ENCODE measurements around the gene C18orf54. TPM values are rescaled to one million over a fixed set of nuclear protein-coding genes. Genes with fewer than 3 reads are reported as not detected.
A peak's percentile ranks its signal among the peaks of the same experiment; 100 is the strongest.

Gene C18orf54
- total and polyA plus RNA-seq, 2 of the 4 experiments (the other 2 are of a cell fraction) = 2.2 to 3.0 TPM

- no peaks in the 10 kb centered on the region for H4K20me1 ChIP-seq (ENCODE audit: insufficient read depth, low read length)
- no peak overlapping the region for H3K4me2 ChIP-seq (ENCODE audit: low read depth, low read length)
- CTCF ChIA-PET = interaction anchor here (0.8 to 1.5 kb wide), 4 partner anchors 9 to 62 kb away, joined by 3 to 4 read pairs (median 4); partner anchors contain the start of genes C18orf54 and STARD6
- no peaks in the 10 kb centered on the region for H3K9me1 ChIP-seq (ENCODE audit: insufficient read depth, low read length)
- H2BK15ac ChIP-seq (ENCODE audit: low read depth, low read length) = no peak overlapping the region
- intact Hi-C loops (cut with micrococcal nuclease) = loop anchor here (1.0 to 5.0 kb wide), 2 partner anchors 279 to 590 kb away; no protein-coding TSS in a partner anchor
- POLR2A ChIA-PET (ENCODE audit: unreplicated experiment) = no interaction called here
- peak; percentile 63 for DNase-seq
- ATAC-seq (ENCODE audit: low read depth) = peak; percentile 71
- no peaks in the 10 kb centered on the region for H3K36me3 ChIP-seq (ENCODE audit: control insufficient read depth, insufficient read depth, low read length)
- no peak overlapping the region for H4K5ac ChIP-seq (ENCODE audit: low read depth, low read length)
- in situ Hi-C loops (cut with MboI; ENCODE audit: low sequenced_read_pairs) = no loop called here
- no peaks in the 10 kb centered on the region for H3K79me1 ChIP-seq (ENCODE audit: low read depth in 1 of 2, low read length in 2 of 2)
- H3K14ac ChIP-seq (replicated peaks; ENCODE audit: low read depth, low read length) = no peak overlapping the region
- no peak overlapping the region for H4K8ac ChIP-seq (ENCODE audit: low read depth in 2 of 2, low read length in 2 of 2)
- TF ChIP-seq SMC3 (IDR thresholded peaks at IDR 0.05; ENCODE audit: low read depth, low read length) (peak; percentile 47), CTCF (conservative IDR thresholded peaks at IDR 0.05; ENCODE audit: low read depth, low read length) (peak; percentile 73), FOS (IDR thresholded peaks at IDR 0.05; ENCODE audit: low read depth, low read length) (no peak), RAD21 (IDR thresholded peaks at IDR 0.05; ENCODE audit: low read length) (peak; percentile 58)
- no peak overlapping the region for H3K4ac ChIP-seq (ENCODE audit: low read depth, low read length)
- BruUV-seq (replicated peaks) = no TSS peak
- no peak overlapping the region for H3K4me3 ChIP-seq (ENCODE audit: insufficient read depth, low read depth, low read length)
- no peak overlapping the region for H2BK120ac ChIP-seq (ENCODE audit: low read depth, low read length)
- H3K18ac ChIP-seq (ENCODE audit: low read depth, low read length) = no peak overlapping the region
- dilution Hi-C loops (cut with HindIII; ENCODE audit: low sequenced_read_pairs, unreplicated experiment) = no loop called here
- H3K9ac ChIP-seq (ENCODE audit: low read depth, low read length) = no peak overlapping the region
- H4K91ac ChIP-seq (ENCODE audit: insufficient read depth, low read depth, low read length) = no peak overlapping the region
- H2BK5ac ChIP-seq (ENCODE audit: low read depth, low read length, poor library complexity, severe bottlenecking) = no peak overlapping the region
- H2AFZ ChIP-seq (replicated peaks; ENCODE audit: low read length, poor library complexity) = no peak overlapping the region
- H3K23ac ChIP-seq (ENCODE audit: low read depth, low read length) = no peak overlapping the region
- no peaks in the 10 kb centered on the region for H3K4me1 ChIP-seq (ENCODE audit: control insufficient read depth, insufficient read depth, low read length)
- no peak overlapping the region for H3K56ac ChIP-seq (ENCODE audit: extremely low read depth, insufficient read depth, low read length)
- 0% methylated on average over 1 of the region's 3 CpGs; no CpG with 5 or more reads in 1 of the 2 experiments for WGBS, 2 experiments (ENCODE audit: extremely low coverage in 2 of 2, insufficient read length in 1 of 2)
- no peak overlapping the region for H2BK20ac ChIP-seq (ENCODE audit: low read depth, low read length)
- H3K27ac ChIP-seq (ENCODE audit: insufficient read depth, low read length) = no peak overlapping the region
- H3K9me3 ChIP-seq (ENCODE audit: control insufficient read depth, insufficient read depth, low read length) = no peaks in the 10 kb centered on the region
- no peak overlapping the region for H2AK5ac ChIP-seq (ENCODE audit: low read depth, low read length)
- H3K27me3 ChIP-seq (ENCODE audit: control insufficient read depth, insufficient read depth, low read length) = no peaks in the 10 kb centered on the region; the same call in 1 of the 2 replicates
- no peak overlapping the region for H2AK9ac ChIP-seq (replicated peaks; ENCODE audit: low read depth, low read length, poor library complexity)
Observed at GRCh38 chr18:54392543-54393023, 34.9 kb downstream of the C18orf54 start.
